ENCODE results near the gene CBX1. TPM values are rescaled to one million over a fixed set of nuclear protein-coding genes. Genes with fewer than 3 reads are reported as not detected.
"Not testable (repeated sequence)": the region's sequence is repeated elsewhere in the genome, so short reads cannot be mapped to it uniquely, and the experiment has no call there.

CBX1 gene
- total RNA-seq, 1 experiment from 2014 or later: 126 TPM

DNA sequence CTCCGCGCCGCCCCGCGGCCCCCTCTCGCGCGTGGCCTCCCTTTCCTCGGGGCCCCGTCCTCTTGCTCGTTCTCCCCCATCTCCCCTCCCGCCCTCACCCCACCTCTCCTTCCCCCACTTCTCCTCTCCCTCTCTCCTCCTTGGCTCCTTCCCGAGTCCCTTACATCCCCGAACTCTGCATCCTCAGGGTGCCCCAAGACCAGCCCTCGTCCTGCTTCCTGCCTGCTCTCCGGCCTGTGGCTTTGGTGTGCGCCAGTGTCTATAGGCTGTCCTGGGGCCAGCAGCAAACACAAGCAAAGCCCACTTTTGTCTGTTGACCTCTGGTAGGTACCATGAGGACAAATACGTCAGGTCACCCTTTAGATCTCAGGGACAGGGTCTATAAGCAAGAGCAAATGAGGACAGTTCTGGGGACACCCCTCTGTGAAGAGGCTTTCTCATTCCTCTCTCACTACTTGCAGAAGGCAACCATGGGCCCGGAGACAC, 63.4 kb downstream of the CBX1 start:
- Mint-ChIP-seq H3K27ac (ENCODE audit: unreplicated experiment) (peak overlapping the region; percentile 60), H3K4me1 (ENCODE audit: low read depth, unreplicated experiment) (peaks cover 8% of the 10 kb centered on the region), H3K36me3 (ENCODE audit: insufficient read depth, unreplicated experiment) (peaks cover 11% of the 10 kb centered on the region), H3K4me3 (ENCODE audit: low read depth, unreplicated experiment) (peak overlapping the region; percentile 73), H3K9me3 (ENCODE audit: low read depth, unreplicated experiment) (no peaks in the 10 kb centered on the region), H3K27me3 (ENCODE audit: unreplicated experiment) (peaks cover 57% of the 10 kb centered on the region)
- BruUV-seq (replicated peaks): no TSS peak
- no peak for DNase-seq
- intact Hi-C loops (cut with micrococcal nuclease; ENCODE audit: unreplicated experiment): no loop called here
- TF ChIP-seq, protein P1, sequence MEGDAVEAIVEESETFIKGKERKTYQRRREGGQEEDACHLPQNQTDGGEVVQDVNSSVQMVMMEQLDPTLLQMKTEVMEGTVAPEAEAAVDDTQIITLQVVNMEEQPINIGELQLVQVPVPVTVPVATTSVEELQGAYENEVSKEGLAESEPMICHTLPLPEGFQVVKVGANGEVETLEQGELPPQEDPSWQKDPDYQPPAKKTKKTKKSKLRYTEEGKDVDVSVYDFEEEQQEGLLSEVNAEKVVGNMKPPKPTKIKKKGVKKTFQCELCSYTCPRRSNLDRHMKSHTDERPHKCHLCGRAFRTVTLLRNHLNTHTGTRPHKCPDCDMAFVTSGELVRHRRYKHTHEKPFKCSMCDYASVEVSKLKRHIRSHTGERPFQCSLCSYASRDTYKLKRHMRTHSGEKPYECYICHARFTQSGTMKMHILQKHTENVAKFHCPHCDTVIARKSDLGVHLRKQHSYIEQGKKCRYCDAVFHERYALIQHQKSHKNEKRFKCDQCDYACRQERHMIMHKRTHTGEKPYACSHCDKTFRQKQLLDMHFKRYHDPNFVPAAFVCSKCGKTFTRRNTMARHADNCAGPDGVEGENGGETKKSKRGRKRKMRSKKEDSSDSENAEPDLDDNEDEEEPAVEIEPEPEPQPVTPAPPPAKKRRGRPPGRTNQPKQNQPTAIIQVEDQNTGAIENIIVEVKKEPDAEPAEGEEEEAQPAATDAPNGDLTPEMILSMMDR (IDR thresholded peaks at IDR 0.05; ENCODE audit: unreplicated experiment): no peak
- CTCF ChIA-PET: interaction anchor here (0.6 kb wide), 1 partner anchor 11 kb away, joined by 3 read pairs; no protein-coding TSS in a partner anchor

DNA sequence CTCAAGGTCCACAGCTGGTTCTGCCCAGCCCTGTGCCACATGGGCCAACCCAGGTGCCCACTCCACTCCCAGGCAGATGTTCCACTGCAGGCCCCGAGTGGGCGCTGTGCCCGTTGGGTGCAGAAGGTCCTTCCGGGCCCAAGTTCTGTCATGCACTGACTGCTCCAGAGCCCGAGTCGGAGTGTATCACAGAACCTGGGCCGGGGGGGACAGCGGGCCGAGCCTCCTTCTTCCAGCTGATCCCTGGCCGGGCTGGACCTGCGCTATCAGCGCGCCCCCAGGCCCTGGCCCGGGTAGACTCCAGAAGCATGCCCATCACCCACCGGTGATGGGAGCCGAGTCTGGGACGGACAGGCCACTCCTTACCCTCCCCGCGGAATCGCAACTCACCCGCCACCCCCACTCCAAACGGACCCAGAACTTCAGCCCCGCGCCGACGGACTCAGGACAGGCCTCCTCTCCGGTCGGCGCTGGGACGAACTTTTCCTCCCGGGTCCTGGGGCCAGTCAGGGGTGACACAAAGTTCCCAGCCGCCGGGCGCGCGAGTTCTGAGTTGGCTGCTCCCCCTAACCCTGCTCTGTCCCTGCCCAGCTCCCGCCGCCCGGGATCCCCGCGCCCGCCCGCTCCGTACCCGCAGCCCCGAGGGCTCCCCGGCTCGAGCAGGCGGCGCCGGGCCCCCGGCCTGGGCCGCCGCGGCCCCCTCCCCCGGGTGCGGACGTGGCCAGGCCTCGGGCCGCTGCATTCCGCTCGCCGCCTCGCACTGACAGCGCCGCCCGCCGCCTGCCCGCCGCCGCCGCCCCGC, 64.0 kb downstream of the CBX1 start, which contains the start of gene COPZ2:
Gene COPZ2, minus strand, starts transcription at position 762 of the 802 bp plus-strand sequence. Its CDS starts 20 bp downstream, at position 742.
- Mint-ChIP-seq H3K27ac (ENCODE audit: unreplicated experiment) (peak within 1 kb of the TSS; percentile 60), H3K9me3 (ENCODE audit: low read depth, unreplicated experiment) (no peaks in the 10 kb centered on the region), H3K4me1 (ENCODE audit: low read depth, unreplicated experiment) (peaks cover 8% of the 10 kb centered on the region), H3K4me3 (ENCODE audit: low read depth, unreplicated experiment) (peak within 1 kb of the TSS; percentile 73), H3K36me3 (ENCODE audit: insufficient read depth, unreplicated experiment) (peaks cover 11% of the 10 kb centered on the region), H3K27me3 (ENCODE audit: unreplicated experiment) (peaks cover 64% of the 10 kb centered on the region)
- peak; percentile 64 for DNase-seq
- TF ChIP-seq, protein P1 (IDR thresholded peaks at IDR 0.05; ENCODE audit: unreplicated experiment): peak; percentile 54
- no TSS peak for BruUV-seq (replicated peaks)
- intact Hi-C loops (cut with micrococcal nuclease; ENCODE audit: unreplicated experiment): no loop called here
- CTCF ChIA-PET: interaction anchor here (1.1 to 1.2 kb wide), 2 partner anchors 10 to 12 kb away, joined by 3 to 5 read pairs; no protein-coding TSS in a partner anchor

DNA sequence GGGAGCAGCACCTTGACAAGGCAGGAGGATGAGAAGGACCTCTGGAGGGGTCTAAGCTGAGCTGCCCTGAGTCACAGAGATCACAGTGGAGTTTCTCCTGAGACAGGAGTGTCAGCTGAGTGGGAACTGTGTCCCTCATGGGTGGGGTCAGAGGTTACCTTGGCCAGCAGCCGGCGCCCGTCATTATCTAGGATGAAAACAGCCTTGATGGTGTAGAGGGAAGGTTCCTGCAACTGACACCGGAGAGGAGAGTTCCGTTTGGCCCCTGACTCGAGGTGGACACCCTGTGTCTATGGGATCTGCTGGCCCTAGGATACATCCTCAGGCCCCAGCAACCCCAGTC, 64.6 kb downstream of the CBX1 start:
- TF ChIP-seq, protein P1 (IDR thresholded peaks at IDR 0.05; ENCODE audit: unreplicated experiment): no peak
- Mint-ChIP-seq H3K27me3 (ENCODE audit: unreplicated experiment) (peaks cover 69% of the 10 kb centered on the region), H3K9me3 (ENCODE audit: low read depth, unreplicated experiment) (no peaks in the 10 kb centered on the region), H3K4me1 (ENCODE audit: low read depth, unreplicated experiment) (peaks cover 8% of the 10 kb centered on the region), H3K4me3 (ENCODE audit: low read depth, unreplicated experiment) (peak overlapping the region; percentile 73), H3K27ac (ENCODE audit: unreplicated experiment) (no peak overlapping the region), H3K36me3 (ENCODE audit: insufficient read depth, unreplicated experiment) (peaks cover 11% of the 10 kb centered on the region)
- no peak for DNase-seq
- CTCF ChIA-PET: interaction anchor here (0.7 to 1.2 kb wide), 3 partner anchors 10 to 788 kb away, joined by 3 to 5 read pairs (median 3); no protein-coding TSS in a partner anchor
- BruUV-seq (replicated peaks): no TSS peak
- intact Hi-C loops (cut with micrococcal nuclease; ENCODE audit: unreplicated experiment): no loop called here

DNA sequence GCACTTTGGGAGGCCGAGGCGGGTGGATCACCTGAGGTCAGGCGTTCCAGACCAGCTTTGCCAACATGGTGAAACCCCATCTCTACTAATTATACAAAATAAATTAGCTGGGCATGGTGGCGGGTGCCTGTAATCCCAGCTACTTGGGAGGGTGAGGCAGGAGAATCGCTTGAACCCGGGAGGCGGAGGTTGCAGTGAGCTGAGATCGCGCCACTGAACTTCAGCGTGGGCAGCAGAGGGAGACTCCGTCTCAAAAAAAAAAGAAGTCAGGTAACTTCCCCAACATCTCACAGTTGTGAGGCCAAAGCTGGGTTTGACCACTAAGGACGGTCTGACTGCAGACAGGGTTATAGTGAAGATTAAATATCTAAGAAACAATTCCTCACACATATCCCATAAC, 66.5 kb downstream of the CBX1 start:
- intact Hi-C loops (cut with micrococcal nuclease; ENCODE audit: unreplicated experiment); H3K9me3 Mint-ChIP-seq (ENCODE audit: low read depth, unreplicated experiment); H3K4me3 Mint-ChIP-seq (ENCODE audit: low read depth, unreplicated experiment); H3K27ac Mint-ChIP-seq (ENCODE audit: unreplicated experiment); DNase-seq; H3K4me1 Mint-ChIP-seq (ENCODE audit: low read depth, unreplicated experiment); BruUV-seq (replicated peaks); CTCF ChIA-PET: not testable (repeated sequence)
- peaks cover 11% of the 10 kb centered on the region for H3K36me3 Mint-ChIP-seq (ENCODE audit: insufficient read depth, unreplicated experiment)
- H3K27me3 Mint-ChIP-seq (ENCODE audit: unreplicated experiment): peaks cover 84% of the 10 kb centered on the region

All from Calu3 (cell line).